ENCODE data around the gene DCD. TPM values are rescaled to one million over a fixed set of nuclear protein-coding genes. Genes with fewer than 3 reads are reported as not detected.

The DCD gene
- total RNA-seq, 2 experiments from 2014 or later, result not detected

Other genes starting within 250 kb of the DCD start
- gene ITGA5, start 229.1 kb downstream of the DCD start, total RNA-seq, result 10 to 100 TPM; 38.6 to 58.0 TPM
- 1 to 10 TPM; 6.8 to 7.2 TPM for gene GTSF1, start 174.8 kb downstream of the DCD start, total RNA-seq
- gene NCKAP1L, start 150.6 kb downstream of the DCD start, total RNA-seq, result 100 to 1,000 TPM; 131 to 174 TPM
- gene PDE1B, start 98.8 kb downstream of the DCD start, total RNA-seq, result 10 to 100 TPM; 24.3 to 25.8 TPM
- gene PPP1R1A, start 59.7 kb downstream of the DCD start, total RNA-seq, result not detected
- not detected for gene LACRT, start 13.5 kb downstream of the DCD start, total RNA-seq
- not detected for gene MUCL1, start 206.2 kb upstream of the DCD start, total RNA-seq